Neural progenitor cell (in vitro differentiated cells): ENCODE results near the gene PLA2G4E. TPM values are rescaled to one million over a fixed set of nuclear protein-coding genes. Genes with fewer than 3 reads are reported as not detected.

Experiments used
- DNase-seq: peaks from one replicate; pipeline ENCODE4 v3.0.0-alpha.2; 2016; ENCODE audit warnings: low spot score
- H2AFZ ChIP-seq: fragments of 200-600 bp; sonication (generic); replicated peaks from 2 replicates; pipeline ENCODE4 v1.6.1; 2016; ENCODE audit warnings: antibody characterized with exemption
- H3F3A ChIP-seq: fragments of 200-600 bp; sonication (generic); 2 replicates; pipeline ENCODE4 v1.6.1; 2016; ENCODE audit warnings: antibody characterized with exemption, low read depth
- H3K27ac ChIP-seq: fragments of 200-600 bp; sonication (generic); 2 replicates; pipeline ENCODE4 v1.5.1; 2016; ENCODE audit warnings: mild to moderate bottlenecking
- H3K27me3 ChIP-seq: fragments of 200-600 bp; sonication (generic); 2 replicates; pipeline ENCODE4 v1.6.1; 2016; ENCODE audit warnings: mild to moderate bottlenecking, moderate library complexity
- H3K36me3 ChIP-seq: fragments of 200-600 bp; sonication (generic); 2 replicates; pipeline ENCODE4 v1.5.1; 2016
- H3K4me1 ChIP-seq: fragments of 200-600 bp; sonication (generic); 2 replicates; pipeline ENCODE4 v1.6.1; 2016; ENCODE audit warnings: mixed run types
- H3K4me2 ChIP-seq: fragments of 200-600 bp; sonication (generic); 2 replicates; pipeline ENCODE4 v1.6.1; 2016
- H3K4me3 ChIP-seq: fragments of 200-600 bp; sonication (generic); 2 replicates; pipeline ENCODE4 v1.5.1; 2016
- H3K79me2 ChIP-seq: fragments of 200-600 bp; sonication (generic); 2 replicates; pipeline ENCODE4 v1.6.1; 2016; ENCODE audit warnings: low read depth
- H3K9ac ChIP-seq: fragments of 200-600 bp; sonication (generic); 2 replicates; pipeline ENCODE4 v1.6.1; 2016
- H3K9me3 ChIP-seq: fragments of 200-600 bp; sonication (generic); 2 replicates; pipeline ENCODE4 v1.5.1; 2016; ENCODE audit warnings: low read depth
- H4K20me1 ChIP-seq: fragments of 200-600 bp; sonication (generic); 2 replicates; pipeline ENCODE4 v1.6.1; 2016; ENCODE audit warnings: low read depth
- H3K27ac Mint-ChIP-seq: 3 replicates; pipeline ENCODE4 v1.8.0; 2021; ENCODE audit warnings: mixed read lengths
- H3K27me3 Mint-ChIP-seq: 2 replicates; pipeline ENCODE4 v1.8.0; 2022; ENCODE audit warnings: low read depth, mild to moderate bottlenecking, inconsistent platforms, moderate library complexity, mixed read lengths; ENCODE audit not compliant: insufficient read depth
- H3K36me3 Mint-ChIP-seq: 3 replicates; pipeline ENCODE4 v1.8.0; 2021; ENCODE audit warnings: mixed read lengths
- H3K4me1 Mint-ChIP-seq: 3 replicates; pipeline ENCODE4 v1.8.0; 2021; ENCODE audit warnings: mixed read lengths
- H3K4me3 Mint-ChIP-seq: 3 replicates; pipeline ENCODE4 v1.8.0; 2021; ENCODE audit warnings: mild to moderate bottlenecking, moderate library complexity, mixed read lengths
- H3K9me3 Mint-ChIP-seq: 3 replicates; pipeline ENCODE4 v1.8.0; 2020; ENCODE audit warnings: mixed read lengths
- CTCF ChIP-seq: fragments of 200-600 bp; sonication (generic); IDR thresholded peaks from 2 replicates; pipeline ENCODE4 v1.5.1; 2017; ENCODE audit warnings: antibody characterized with exemption, mild to moderate bottlenecking
- EZH2 ChIP-seq: fragments of 200-600 bp; sonication (generic); IDR thresholded peaks from 2 replicates; pipeline ENCODE4 v1.6.1; 2017; ENCODE audit warnings: antibody characterized with exemption, mild to moderate bottlenecking, moderate library complexity
- EZH2phosphoT487 ChIP-seq: fragments of 200-600 bp; sonication (generic); IDR thresholded peaks from 2 replicates; pipeline ENCODE4 v1.6.1; 2017; ENCODE audit warnings: antibody characterized with exemption
- total RNA-seq: library from RNA; depleted of rRNA; stranded (reverse); fragments of >200 nt; gene quantifications from 2 replicates; pipeline ENCODE4 v1.2.3, GENCODE V29; 2015; ENCODE audit warnings: low replicate concordance

PLA2G4E gene
- total RNA-seq, 1 donor from 2014 or later, result not detected

- H3K9ac ChIP-seq, result no peak overlapping the region
- H4K20me1 ChIP-seq, result no peaks in the 10 kb centered on the region
- no peaks in the 10 kb centered on the region for H3K36me3 ChIP-seq
- Mint-ChIP-seq H3K4me3 (no peak overlapping the region), H3K27ac (no peak overlapping the region), H3K27me3 (peaks cover 5% of the 10 kb centered on the region), H3K4me1 (peaks cover 19% of the 10 kb centered on the region), H3K36me3 (peaks cover 11% of the 10 kb centered on the region), H3K9me3 (peaks cover 11% of the 10 kb centered on the region)
- no peak overlapping the region for H3K4me2 ChIP-seq
- TF ChIP-seq EZH2phosphoT487 (no peak), CTCF (no peak), EZH2 (no peak)
- H3K27ac ChIP-seq, result no peak overlapping the region
- H3F3A ChIP-seq, result no peaks in the 10 kb centered on the region
- no peaks in the 10 kb centered on the region for H3K27me3 ChIP-seq
- H2AFZ ChIP-seq, result no peak overlapping the region
- peaks cover 15% of the 10 kb centered on the region for H3K79me2 ChIP-seq
- H3K9me3 ChIP-seq, result no peaks in the 10 kb centered on the region
- DNase-seq, result no peak
- no peak overlapping the region for H3K4me3 ChIP-seq
- H3K4me1 ChIP-seq, result no peaks in the 10 kb centered on the region
These were observed 62.8 kb downstream of the PLA2G4E start for GRCh38 chr15:41958002-41958420.

GRCh38 chr15:41957021-41957897 is 63.6 kb downstream of the PLA2G4E start:
- no peak for TF ChIP-seq EZH2phosphoT487
- no peak for TF ChIP-seq CTCF
- no peak for TF ChIP-seq EZH2
- H3K27me3 Mint-ChIP-seq, result peaks cover 5% of the 10 kb centered on the region
- no peak overlapping the region for H2AFZ ChIP-seq
- H3F3A ChIP-seq, result no peaks in the 10 kb centered on the region
- H3K27me3 ChIP-seq, result no peaks in the 10 kb centered on the region
- H3K4me3 Mint-ChIP-seq, result no peak overlapping the region
- no peak for DNase-seq
- H3K4me1 ChIP-seq, result no peaks in the 10 kb centered on the region
- H3K36me3 ChIP-seq, result no peaks in the 10 kb centered on the region
- peaks cover 10% of the 10 kb centered on the region for H3K9me3 Mint-ChIP-seq
- H3K79me2 ChIP-seq, result peaks cover 15% of the 10 kb centered on the region
- peaks cover 12% of the 10 kb centered on the region for H3K36me3 Mint-ChIP-seq
- H3K9me3 ChIP-seq, result no peaks in the 10 kb centered on the region
- no peaks in the 10 kb centered on the region for H4K20me1 ChIP-seq
- peaks cover 19% of the 10 kb centered on the region for H3K4me1 Mint-ChIP-seq
- no peak overlapping the region for H3K27ac ChIP-seq
- H3K4me2 ChIP-seq, result no peak overlapping the region
- no peak overlapping the region for H3K9ac ChIP-seq
- H3K27ac Mint-ChIP-seq, result no peak overlapping the region
- H3K4me3 ChIP-seq, result no peak overlapping the region

GRCh38 chr15:41955807-41956525 is 64.9 kb downstream of the PLA2G4E start:
- Histone ChIP-seq H4K20me1 (no peaks in the 10 kb centered on the region), H3K27ac (no peak overlapping the region), H3K36me3 (no peaks in the 10 kb centered on the region), H3K9me3 (no peaks in the 10 kb centered on the region), H3K4me3 (no peak overlapping the region), H3K79me2 (peaks cover 15% of the 10 kb centered on the region), H3K4me2 (no peak overlapping the region), H2AFZ (no peak overlapping the region), H3F3A (no peaks in the 10 kb centered on the region), H3K4me1 (no peaks in the 10 kb centered on the region), H3K27me3 (no peaks in the 10 kb centered on the region), H3K9ac (no peak overlapping the region)
- no peak overlapping the region for H3K27ac Mint-ChIP-seq
- H3K4me3 Mint-ChIP-seq, result no peak overlapping the region
- H3K4me1 Mint-ChIP-seq, result peaks cover 22% of the 10 kb centered on the region
- peak; percentile 44 for DNase-seq
- H3K9me3 Mint-ChIP-seq, result peaks cover under 1% of the 10 kb centered on the region
- H3K36me3 Mint-ChIP-seq, result peaks cover 7% of the 10 kb centered on the region
- no peak for TF ChIP-seq EZH2phosphoT487
- TF ChIP-seq CTCF, result peak; percentile 24
- H3K27me3 Mint-ChIP-seq, result peaks cover 7% of the 10 kb centered on the region
